Measurements from ENCODE around the gene VAC14.
A peak's percentile ranks its signal among the peaks of the same experiment; 100 is the strongest.
"Not testable (repeated sequence)": the region's sequence is repeated elsewhere in the genome, so short reads cannot be mapped to it uniquely, and the experiment has no call there.

VAC14 gene

DNA sequence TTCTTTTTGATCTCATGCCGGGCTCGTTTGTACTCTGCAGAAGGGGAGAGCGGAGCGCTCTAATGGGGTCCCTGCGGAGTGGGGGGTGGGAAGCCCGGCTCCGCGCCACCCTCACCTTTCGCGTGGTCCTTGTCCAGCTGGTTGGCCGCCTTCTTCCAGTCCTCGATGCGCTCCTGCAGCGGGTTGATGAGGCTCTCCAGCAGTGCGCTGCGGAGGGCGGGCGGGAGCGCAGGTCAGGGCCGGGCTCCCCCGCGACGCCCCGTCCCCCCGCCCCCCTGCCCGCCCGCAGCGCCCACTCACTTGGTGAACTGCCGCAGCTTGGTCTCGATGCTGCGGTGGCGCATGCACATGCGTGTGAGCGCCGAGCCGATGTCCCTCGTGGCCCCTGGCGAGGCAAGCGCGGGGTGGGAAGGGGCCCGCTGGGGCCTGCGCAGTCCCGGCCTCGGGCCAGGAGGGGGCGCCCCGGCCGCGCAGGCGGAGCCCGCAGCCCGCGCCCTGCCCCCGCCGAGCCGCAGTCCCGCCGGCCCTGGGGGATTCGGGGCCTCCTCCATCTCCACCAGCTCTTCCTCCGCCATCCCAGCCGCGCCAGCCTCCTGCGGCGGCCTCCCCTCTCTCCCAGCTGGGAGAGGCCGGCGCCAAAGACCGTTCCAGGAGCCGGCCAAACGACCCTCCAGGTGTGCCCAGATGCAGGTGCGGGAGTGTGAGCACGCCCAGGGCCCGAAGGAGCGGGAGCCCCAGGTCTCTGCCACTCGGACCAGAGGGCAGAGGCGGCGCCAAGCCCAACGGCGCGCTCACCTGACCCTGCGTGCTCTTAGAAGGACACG, 121.1 kb downstream of the VAC14 start:
- no peak for DNase-seq (ENCODE audit: low read depth)

GRCh38 chr16:70678898-70679670, 121.9 kb downstream of the VAC14 start:
- DNase-seq (ENCODE audit: low read depth), result no peak

- DNase-seq (ENCODE audit: low read depth), result no peak
Observed at GRCh38 chr16:70678121-70678897, 122.6 kb downstream of the VAC14 start.

- no peak for DNase-seq (ENCODE audit: low read depth)
Observed at GRCh38 chr16:70677499-70678120, 123.3 kb downstream of the VAC14 start.

DNA sequence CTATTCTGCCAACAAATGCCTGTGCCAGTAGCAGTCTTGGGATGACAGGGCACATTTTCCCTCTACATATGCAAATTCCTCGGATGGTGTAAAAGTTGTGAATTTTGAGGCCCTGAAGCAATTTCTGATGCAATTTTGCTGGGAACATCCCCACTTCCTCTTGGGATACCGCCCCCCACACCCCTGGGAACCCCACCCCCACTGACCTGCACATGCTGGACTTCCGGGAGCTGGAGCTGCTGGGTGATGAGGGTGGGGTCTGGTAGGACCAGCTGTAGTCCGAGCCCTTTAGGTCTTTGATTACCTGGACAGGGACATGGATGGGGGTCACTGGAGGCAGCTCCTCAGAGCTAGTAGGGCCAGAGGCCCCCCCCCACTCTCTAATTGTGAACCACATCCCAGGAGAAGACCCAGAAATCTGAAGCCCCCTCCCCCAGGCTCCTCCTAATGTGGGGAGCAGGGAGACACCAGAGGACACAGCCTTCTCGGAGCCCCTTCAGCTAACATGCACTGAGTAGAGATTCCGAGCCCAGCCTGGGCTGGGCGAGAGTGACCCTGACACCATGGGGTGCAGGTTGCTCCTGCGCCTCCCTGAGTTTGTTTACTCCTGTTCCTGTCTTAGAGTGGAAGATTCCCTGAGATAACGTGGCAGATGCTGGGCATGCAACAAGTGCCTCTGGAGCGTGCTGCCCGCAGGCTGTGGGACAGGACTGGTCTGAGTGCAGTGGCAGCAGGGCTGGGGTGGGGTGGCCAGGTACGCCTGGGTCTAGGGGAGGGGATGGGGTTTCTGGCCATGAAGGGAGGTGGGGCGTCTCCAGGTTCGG, 124.1 kb downstream of the VAC14 start:
- no peak for DNase-seq (ENCODE audit: low read depth)

DNA sequence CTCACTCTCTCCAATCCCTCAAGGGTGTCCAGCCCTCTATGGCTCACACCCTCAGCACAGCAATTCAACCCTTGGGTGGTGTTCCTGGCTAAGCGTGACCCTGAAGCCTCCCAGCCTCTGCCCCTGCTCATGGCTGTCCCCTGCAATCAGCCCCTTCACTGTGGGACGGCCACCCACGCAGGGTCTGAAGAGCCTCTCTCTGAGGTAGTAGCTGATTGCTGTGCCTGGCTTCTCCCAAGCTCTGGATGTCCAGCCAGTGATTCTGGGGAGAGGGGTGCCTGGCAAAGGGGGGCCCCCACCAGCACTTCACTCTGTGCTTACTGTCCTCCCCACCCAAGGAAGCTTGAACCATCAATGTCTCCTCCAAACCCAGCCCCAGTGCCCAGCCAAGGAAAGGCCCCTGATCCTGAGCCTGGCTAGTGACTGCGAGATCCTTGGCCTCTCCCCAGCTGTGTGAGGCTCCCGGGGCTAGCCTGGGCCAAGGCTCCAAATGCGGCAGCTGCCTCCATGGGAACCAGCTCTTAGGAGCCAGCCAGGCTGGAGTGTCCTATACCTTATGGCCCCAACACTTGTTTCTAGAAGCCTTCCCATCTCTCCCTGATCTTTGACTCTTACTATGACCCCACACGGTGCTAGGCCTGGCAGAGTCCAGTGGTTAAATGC, 125.0 kb downstream of the VAC14 start:
- DNase-seq (ENCODE audit: low read depth), result no peak

GRCh38 chr16:70674221-70675014, 126.5 kb downstream of the VAC14 start:
- no peak for DNase-seq (ENCODE audit: low read depth)

GRCh38 chr16:70670938-70671337, 130.0 kb downstream of the VAC14 start:
- not testable (repeated sequence) for DNase-seq (ENCODE audit: low read depth)

GRCh38 chr16:70670175-70670574, 130.8 kb downstream of the VAC14 start:
- DNase-seq (ENCODE audit: low read depth), result no peak

DNA sequence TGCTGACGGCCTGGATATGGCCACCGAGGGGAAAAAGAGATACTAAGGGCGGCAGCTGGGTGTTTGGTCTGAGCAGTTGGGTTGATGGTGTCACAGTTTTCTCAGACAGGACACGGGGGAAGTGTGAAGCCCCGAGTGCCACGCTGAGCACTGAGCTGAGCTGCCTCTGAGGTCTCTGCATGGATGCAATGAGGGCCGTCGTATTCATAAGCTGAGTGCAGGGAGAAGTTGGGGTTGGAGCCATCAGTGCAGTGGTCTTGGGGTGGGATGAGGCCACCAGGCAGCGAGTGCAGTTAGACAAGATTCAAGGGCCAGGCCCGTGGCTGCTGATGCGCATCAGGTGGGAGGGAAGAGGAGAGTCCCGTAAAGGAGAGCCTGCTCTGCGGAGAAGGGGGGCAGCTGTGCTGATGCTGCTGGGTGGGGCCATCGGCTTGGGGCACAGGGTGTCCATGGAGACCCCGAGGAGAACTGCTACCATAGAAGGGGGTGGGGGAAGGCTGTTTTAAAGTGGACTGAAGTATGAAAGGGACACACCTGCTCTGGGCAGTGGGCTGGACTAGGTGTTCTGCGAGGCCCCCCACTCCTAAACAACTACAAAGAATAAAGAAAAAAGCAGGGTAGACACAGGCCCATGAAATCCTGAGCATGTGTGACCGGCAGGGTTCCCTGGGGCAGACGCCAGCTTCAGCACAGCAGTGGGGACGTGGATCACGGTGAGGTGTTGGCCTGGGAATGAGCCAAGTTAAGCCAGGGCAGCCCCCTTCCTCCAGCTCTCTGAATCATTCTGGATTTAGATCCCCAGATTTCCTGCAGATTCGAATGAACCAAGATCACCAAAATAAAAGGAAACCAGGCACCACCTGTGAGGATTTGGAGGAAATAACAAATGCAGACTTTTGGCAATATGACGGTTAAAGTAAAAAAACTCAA, 134.9 kb downstream of the VAC14 start:
- no peak for DNase-seq (ENCODE audit: low read depth)

DNA sequence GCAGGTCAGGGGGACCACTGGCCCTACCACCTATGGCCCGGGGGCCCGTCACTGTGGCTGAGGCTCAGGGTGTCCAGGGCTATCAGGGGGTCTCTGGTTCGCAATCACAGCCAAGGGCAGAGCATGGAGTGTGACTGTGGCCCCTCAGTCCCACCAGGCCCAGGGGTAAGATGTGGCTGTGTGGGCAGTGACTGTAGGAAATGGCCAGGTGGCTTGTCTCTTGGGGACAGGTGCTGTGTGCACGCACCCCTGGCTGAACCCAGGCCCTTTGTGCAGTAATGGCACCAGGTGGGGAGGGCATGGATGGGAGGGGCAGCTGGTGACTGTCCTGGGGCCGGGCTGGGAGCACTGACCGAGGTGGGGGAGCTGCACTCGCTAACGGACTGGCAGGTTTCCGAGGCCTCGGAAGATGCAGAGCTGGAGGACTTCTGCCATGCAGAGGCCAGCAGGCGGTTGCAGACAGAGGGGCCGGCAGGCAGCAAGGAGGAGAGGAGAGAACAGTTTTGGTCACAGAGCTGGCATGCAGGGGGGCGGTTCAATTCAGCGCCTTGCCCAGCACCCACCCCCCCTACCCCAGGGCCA, 135.8 kb downstream of the VAC14 start:
- DNase-seq (ENCODE audit: low read depth), result no peak

DNA sequence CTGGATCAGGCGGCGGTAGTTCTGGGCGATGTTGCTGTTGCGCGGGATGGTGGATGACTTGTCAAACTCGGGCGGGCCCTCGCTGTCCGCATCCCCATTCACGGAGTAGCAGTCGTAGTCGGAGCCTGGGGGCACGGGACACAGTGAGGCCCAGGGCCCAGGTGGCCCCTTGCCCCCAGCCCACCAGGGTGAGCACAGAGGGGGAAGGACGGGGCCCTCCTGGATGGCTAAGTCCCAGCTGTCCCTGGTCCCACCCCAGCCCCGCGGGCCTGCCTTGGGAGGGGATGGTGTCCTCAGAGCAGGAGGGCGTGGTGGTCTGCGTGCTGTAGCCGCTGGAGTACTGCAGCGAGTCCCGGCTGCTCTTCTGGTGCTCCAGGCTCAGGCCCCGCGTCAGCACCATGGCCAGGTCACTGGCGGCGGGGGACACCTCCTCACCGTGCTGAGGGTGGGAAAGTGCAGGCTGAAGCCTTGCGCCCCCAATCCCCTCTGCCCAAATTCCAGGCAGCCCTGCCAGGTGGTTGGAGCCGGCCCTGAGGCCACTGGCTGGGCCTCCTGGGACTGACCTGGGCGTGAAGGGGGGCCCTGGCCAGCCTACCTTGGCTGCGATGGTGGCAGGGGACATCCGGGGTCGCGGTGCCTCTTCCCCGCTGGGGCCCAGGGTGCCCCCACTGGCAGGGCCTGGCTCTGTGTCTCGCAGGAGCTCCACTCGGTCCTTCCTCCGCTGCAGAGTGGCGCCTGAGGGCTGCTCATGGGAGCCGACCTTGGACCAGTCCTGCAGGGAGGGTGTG, 136.4 kb downstream of the VAC14 start:
- DNase-seq (ENCODE audit: low read depth), result no peak

DNA sequence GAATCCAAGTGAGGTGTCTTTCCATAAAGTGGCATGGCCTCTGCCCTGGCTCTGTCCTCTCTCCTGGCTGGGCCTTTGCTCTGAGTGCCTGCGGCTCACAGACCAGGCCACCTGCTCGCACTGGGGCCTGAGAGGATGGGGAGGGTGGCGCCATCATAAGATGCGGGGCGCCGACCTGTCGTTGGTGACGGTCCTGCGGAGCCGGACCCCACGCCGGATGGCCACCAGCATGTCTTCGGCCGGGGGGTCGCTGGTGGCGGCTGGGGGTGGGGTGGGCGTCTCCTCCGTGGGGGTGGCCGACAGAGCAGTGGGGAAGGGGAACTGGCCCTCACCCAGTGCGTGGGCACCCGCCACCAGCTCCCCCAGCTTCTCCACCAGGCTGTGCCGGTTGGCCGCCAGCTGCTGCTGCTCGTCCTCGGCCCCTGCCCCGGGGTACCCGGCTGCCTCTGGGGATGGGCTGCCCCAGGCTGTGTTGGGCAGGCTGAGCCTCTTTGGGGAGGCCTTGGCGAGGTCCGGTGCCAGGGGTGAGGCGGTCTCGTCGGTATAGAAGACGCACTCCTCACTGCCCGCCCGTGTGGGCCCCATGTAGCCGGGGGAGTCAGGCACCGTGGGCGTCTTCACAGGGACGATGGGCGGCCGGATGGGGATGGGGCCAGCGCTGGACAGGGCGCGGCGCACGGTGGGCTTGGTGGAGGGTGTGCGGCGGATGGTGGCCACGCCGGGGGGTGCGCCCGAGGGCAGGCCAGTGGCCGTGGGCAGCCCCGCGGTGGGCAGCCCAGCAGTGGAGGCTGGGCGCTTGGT, 137.2 kb downstream of the VAC14 start:
- no peak for DNase-seq (ENCODE audit: low read depth)

DNA sequence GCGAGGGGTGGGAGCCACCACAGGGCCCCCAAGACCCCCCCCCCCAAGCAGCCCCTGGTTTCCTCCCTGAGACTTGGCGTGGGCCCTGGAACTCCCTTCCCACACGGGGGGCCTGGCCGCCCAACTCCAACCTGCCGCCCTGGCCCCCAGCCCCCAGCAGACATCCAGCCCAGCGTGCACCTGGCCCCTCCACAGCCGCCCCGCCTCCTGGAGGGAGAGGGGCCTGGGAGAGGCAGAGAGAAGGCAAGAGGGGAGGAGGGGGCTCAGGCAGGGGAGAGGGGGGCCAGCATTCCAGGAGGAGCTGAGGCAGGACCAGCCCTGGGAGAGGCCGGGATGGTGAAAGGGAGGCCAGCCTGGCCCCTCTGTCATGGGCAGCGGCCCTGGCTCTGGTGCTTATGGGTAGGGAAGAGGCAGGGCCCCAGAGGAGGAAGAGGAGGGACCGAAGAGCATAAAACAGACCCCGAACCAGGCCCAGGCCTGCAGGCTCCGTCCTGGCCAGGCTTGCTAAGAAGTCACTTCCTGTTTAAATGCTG, 137.9 kb downstream of the VAC14 start:
- DNase-seq (ENCODE audit: low read depth), result no peak

DNA sequence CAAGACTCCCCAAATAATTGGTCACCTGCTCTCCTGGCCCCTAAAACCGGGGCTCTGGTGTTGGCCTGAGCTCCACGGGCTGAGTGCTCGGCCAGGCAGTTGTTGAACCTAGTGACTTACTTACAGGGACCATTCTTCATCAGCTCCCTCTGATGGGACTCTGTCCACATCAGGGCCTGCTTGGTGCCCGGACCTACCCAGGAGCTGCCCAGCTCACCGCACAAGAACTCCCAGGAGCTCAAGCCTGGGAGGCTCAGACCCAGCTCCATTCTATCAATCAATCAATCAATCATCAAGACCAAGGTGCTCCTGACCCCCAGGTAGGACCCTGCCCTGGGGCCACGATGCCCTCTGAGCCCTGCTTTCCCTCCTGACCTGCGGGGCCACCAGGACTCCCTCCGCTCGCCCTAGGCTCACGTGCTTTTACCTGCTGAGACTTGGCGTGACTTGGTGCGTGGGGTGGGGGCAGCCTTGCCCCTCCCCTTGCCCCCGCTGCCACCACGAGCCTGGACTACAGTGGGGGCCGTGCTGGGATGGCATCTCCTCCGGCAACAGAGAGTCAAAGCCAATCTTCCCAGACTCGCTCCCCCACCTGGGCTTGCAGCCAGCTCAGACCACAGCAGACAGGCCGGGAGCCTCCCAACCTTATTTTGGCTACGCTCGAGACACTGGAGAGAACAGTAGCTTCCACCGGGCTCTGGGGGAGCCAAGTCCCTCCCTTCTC, 138.9 kb downstream of the VAC14 start:
- peak; percentile 37 for DNase-seq (ENCODE audit: low read depth)

- DNase-seq (ENCODE audit: low read depth), result no peak
Observed at GRCh38 chr16:70661534-70661917, 139.4 kb downstream of the VAC14 start.
